H1 (cell line): ENCODE measurements around the gene DHX57. TPM values are rescaled to one million over a fixed set of nuclear protein-coding genes. Genes with fewer than 3 reads are reported as not detected.

ENCODE experiments used
- CTCF ChIA-PET: fragments of 300-600 bp; sonication (Branson Sonifier 250); formaldehyde crosslinking; loops from one replicate; lab custom pipeline; 2021; ENCODE audit not compliant: partially characterized antibody; lab: Charles Lee
- POLR2A ChIA-PET: fragments of 300-600 bp; sonication (Branson Sonifier 250); formaldehyde crosslinking; loops from one replicate; lab custom pipeline; 2021; ENCODE audit warnings: inconsistent platforms; ENCODE audit not compliant: partially characterized antibody; lab: Charles Lee
- DNase-seq, 2 experiments: peaks; one replicate each; pipeline versions ENCODE4 v3.0.0 to v3.0.0-alpha.2; 2010 to 2022; ENCODE audit warnings: low spot score in 2 of 2, low read depth in 1 of 2, mixed read lengths in 1 of 2
- FAIRE-seq: peaks from 2 replicates; lab custom pipeline; 2011; peaks lifted over from hg19 to GRCh38; lab: Jason Lieb, UNC
- H2AFZ ChIP-seq: 2 replicates; pipeline ENCODE4 v1.8.1; 2012; ENCODE audit warnings: low read length, inconsistent platforms
- H2AK5ac ChIP-seq: 2 replicates; pipeline ENCODE4 v1.6.1; 2013; ENCODE audit warnings: low read depth, low read length
- H2BK120ac ChIP-seq: replicated peaks from 2 replicates; pipeline ENCODE3; 2013; ENCODE audit warnings: low read depth, low read length, inconsistent platforms
- H2BK12ac ChIP-seq: 2 replicates; pipeline ENCODE4 v1.6.1; 2013; ENCODE audit warnings: low read depth, low read length
- H2BK15ac ChIP-seq: 2 replicates; pipeline ENCODE4 v1.6.1; 2013; ENCODE audit warnings: low read length
- H2BK20ac ChIP-seq: 2 replicates; pipeline ENCODE4 v1.6.1; 2013; ENCODE audit warnings: low read length
- H2BK5ac ChIP-seq: 2 replicates; pipeline ENCODE4 v1.6.1; 2013; ENCODE audit warnings: low read depth, low read length
- H3K14ac ChIP-seq: 2 replicates; pipeline ENCODE4 v1.6.1; 2013; ENCODE audit warnings: inconsistent platforms; ENCODE audit not compliant: insufficient read length
- H3K18ac ChIP-seq: 2 replicates; pipeline ENCODE4 v1.6.1; 2013; ENCODE audit warnings: low read length; ENCODE audit errors: extremely low read depth
- H3K23ac ChIP-seq: 2 replicates; pipeline ENCODE4 v1.6.1; 2013; ENCODE audit warnings: inconsistent platforms; ENCODE audit not compliant: insufficient read length
- H3K23me2 ChIP-seq: 2 replicates; pipeline ENCODE4 v1.6.1; 2013; ENCODE audit warnings: low read depth, low read length
- H3K27ac ChIP-seq: 2 replicates; pipeline ENCODE4 v1.6.1; 2011; ENCODE audit warnings: low read depth, low read length, inconsistent platforms
- H3K27me3 ChIP-seq, 4 experiments: replicated peaks in 1 of 4; 1 replicate in 1 of 4; 2 replicates in 3 of 4; pipeline versions ENCODE4 v1.6.1 to v1.8.1; 2011 to 2013; ENCODE audit warnings: low read length in 3 of 4, mild to moderate bottlenecking in 3 of 4, inconsistent platforms in 2 of 4, mixed read lengths in 2 of 4, moderate library complexity in 1 of 4; ENCODE audit not compliant: control insufficient read depth in 3 of 4, insufficient read depth in 3 of 4; ENCODE audit errors: extremely low read depth in 1 of 4
- H3K36me3 ChIP-seq, 4 experiments: 2 replicates each; pipeline versions ENCODE4 v1.6.1 to v1.8.1; 2011 to 2013; ENCODE audit warnings: mild to moderate bottlenecking in 4 of 4, low read length in 3 of 4, moderate library complexity in 2 of 4, control low read depth in 1 of 4, inconsistent platforms in 1 of 4; ENCODE audit not compliant: insufficient read depth in 4 of 4, control insufficient read depth in 2 of 4
- H3K4ac ChIP-seq: replicated peaks from 2 replicates; pipeline ENCODE3; 2013; ENCODE audit warnings: low read length, low read depth, mixed read lengths, inconsistent platforms; ENCODE audit not compliant: insufficient read length
- H3K4me1 ChIP-seq, 4 experiments: replicated peaks in 1 of 4; 1 replicate in 1 of 4; 2 replicates in 3 of 4; pipeline versions ENCODE4 v1.6.1 to v1.8.1; 2011 to 2013; ENCODE audit warnings: low read length in 3 of 4, inconsistent platforms in 2 of 4, mixed read lengths in 1 of 4; ENCODE audit not compliant: insufficient read depth in 4 of 4, control insufficient read depth in 3 of 4
- H3K4me2 ChIP-seq, 2 experiments: 2 replicates each; pipeline versions ENCODE4 v1.6.1 to v1.8.1; 2011 to 2013; ENCODE audit warnings: low read depth in 2 of 2, low read length in 2 of 2, control low read depth in 1 of 2, inconsistent platforms in 1 of 2, mild to moderate bottlenecking in 1 of 2; ENCODE audit not compliant: insufficient read depth in 1 of 2
- H3K4me3 ChIP-seq, 4 experiments: fragments of 200-600, 300-600 bp in 1 of 4; sonication (generic), shearing (Covaris generic), sonication (Bioruptor Twin) in 1 of 4; 2 replicates each; pipeline versions ENCODE4 v1.5.1 to v1.8.1; 2011 to 2016; ENCODE audit warnings: low read length in 4 of 4, low read depth in 3 of 4, control low read depth in 2 of 4, inconsistent platforms in 2 of 4, mild to moderate bottlenecking in 2 of 4, mixed read lengths in 1 of 4, moderate library complexity in 1 of 4; ENCODE audit not compliant: insufficient read depth in 2 of 4; ENCODE audit errors: extremely low read depth in 1 of 4
- H3K56ac ChIP-seq: replicated peaks from 2 replicates; pipeline ENCODE3; 2013; ENCODE audit warnings: low read depth, mild to moderate bottlenecking, mixed read lengths, low read length, inconsistent platforms; ENCODE audit not compliant: insufficient read length
- H3K79me1 ChIP-seq: 2 replicates; pipeline ENCODE4 v1.6.1; 2013; ENCODE audit warnings: low read depth, low read length, control low read depth
- H3K79me2 ChIP-seq, 2 experiments: 2 replicates each; pipeline versions ENCODE4 v1.6.1 to v1.8.1; 2012 to 2013; ENCODE audit warnings: low read length in 2 of 2, mild to moderate bottlenecking in 2 of 2, inconsistent platforms in 1 of 2; ENCODE audit not compliant: insufficient read depth in 2 of 2, control insufficient read depth in 1 of 2
- H3K9ac ChIP-seq, 4 experiments: replicated peaks in 1 of 4; 1 replicate in 1 of 4; 2 replicates in 3 of 4; pipeline versions ENCODE4 v1.6.1 to v1.8.1; 2011 to 2013; ENCODE audit warnings: low read depth in 3 of 4, low read length in 3 of 4, control low read depth in 2 of 4, mild to moderate bottlenecking in 2 of 4, moderate library complexity in 2 of 4, inconsistent platforms in 1 of 4; ENCODE audit errors: extremely low read depth in 1 of 4
- H3K9me3 ChIP-seq, 2 experiments: 2 replicates each; pipeline versions ENCODE4 v1.6.1 to v1.8.1; 2012 to 2013; ENCODE audit warnings: mild to moderate bottlenecking in 2 of 2, moderate library complexity in 2 of 2, control low read depth in 1 of 2, inconsistent platforms in 1 of 2, low read depth in 1 of 2, low read length in 1 of 2, mixed read lengths in 1 of 2; ENCODE audit not compliant: insufficient read depth in 2 of 2
- H4K20me1 ChIP-seq, 2 experiments: replicated peaks in 1 of 2; 2 replicates each; pipeline versions ENCODE3 to v1.8.1; 2011 to 2013; ENCODE audit warnings: inconsistent platforms in 2 of 2, low read length in 2 of 2, mild to moderate bottlenecking in 1 of 2; ENCODE audit not compliant: insufficient read depth in 2 of 2, control insufficient read depth in 1 of 2
- H4K5ac ChIP-seq: 2 replicates; pipeline ENCODE4 v1.6.1; 2013; ENCODE audit warnings: low read length, low read depth, mixed read lengths, inconsistent platforms; ENCODE audit not compliant: insufficient read length
- H4K8ac ChIP-seq: 2 replicates; pipeline ENCODE4 v1.8.0; 2013; ENCODE audit warnings: mild to moderate bottlenecking, moderate library complexity, low read length, inconsistent platforms; ENCODE audit not compliant: insufficient read depth; ENCODE audit errors: extremely low read depth
- H4K91ac ChIP-seq: replicated peaks from 2 replicates; pipeline ENCODE3; 2013; ENCODE audit warnings: low read length, mixed read lengths, inconsistent platforms; ENCODE audit not compliant: insufficient read length
- KDM1A ChIP-seq: fragments of 200-600, 300-600 bp; sonication (generic); IDR thresholded peaks from 2 replicates; pipeline ENCODE4 v1.7.1; 2016; ENCODE audit warnings: mild to moderate bottlenecking, low read length, borderline replicate concordance
- TBP ChIP-seq: IDR thresholded peaks from 2 replicates; pipeline ENCODE4 v1.6.1; 2011; ENCODE audit warnings: low read depth, low read length, improper control_type of control experiment
- ZNF274 ChIP-seq: IDR thresholded peaks from 2 replicates; pipeline ENCODE4 v1.7.0; 2012; ENCODE audit warnings: low read length, borderline replicate concordance; ENCODE audit errors: extremely low read depth
- polyA plus RNA-seq, 7 experiments: library from polyadenylated mRNA; depleted of rRNA in 3 of 7; stranded (reverse) in 5 of 7; unstranded in 2 of 7; fragments of >200 nt in 5 of 7; fragments of 200-250 nt in 2 of 7; gene quantifications; 1 replicate in 5 of 7; 2 replicates in 1 of 7; 4 replicates in 1 of 7; pipeline versions ENCODE4 v1.2.1 to v1.2.3, GENCODE V29; 2011 to 2013; ENCODE audit warnings: missing spikeins in 2 of 7, mixed read lengths in 2 of 7
- total RNA-seq: library from RNA; stranded (reverse); fragmentation: NEBNext Ultra II Directional; extraction: Animal tissue kit (Norgen Biotek cat#: 25700); gene quantifications from 2 replicates; pipeline ENCODE4 v1.2.1, GENCODE V29; 2021
- TF ChIP-seq, protein P1 (sequence below): IDR thresholded peaks from 2 replicates; pipeline ENCODE4 v1.6.1; 2012; ENCODE audit warnings: inconsistent platforms

Gene DHX57
- total and polyA plus RNA-seq, 2 of the 8 experiments (the other 6 are each of a cell fraction or from before 2014, with no cell fraction given) = 10.7 to 32.9 TPM

DNA sequence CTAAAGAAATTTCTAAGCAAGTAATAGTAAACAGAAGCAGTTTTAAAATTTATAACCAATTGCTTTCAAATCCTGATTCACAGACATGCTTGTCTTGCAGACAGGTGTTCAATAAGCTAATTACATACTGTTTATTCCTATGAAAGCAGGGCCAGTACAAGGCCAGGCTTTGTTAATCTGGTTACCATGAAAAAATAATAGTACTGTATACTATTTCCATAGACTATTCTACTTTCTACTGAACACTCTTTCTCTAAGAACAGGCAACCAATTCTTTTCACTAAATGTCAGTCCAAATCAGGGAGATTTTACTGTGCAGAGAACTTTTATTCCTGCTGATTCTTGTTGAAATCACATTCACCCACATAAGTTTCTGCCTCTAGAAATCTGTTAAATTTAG lies 121.7 kb downstream of the DHX57 start:
- H3K27ac ChIP-seq = no peak overlapping the region

More for the DNA sequence above, 121.7 kb downstream of the DHX57 start:
- Histone ChIP-seq H3K9ac (no peak overlapping the region), H2BK12ac (no peak overlapping the region), H3K79me1 (no peaks in the 10 kb centered on the region), H2AFZ (no peak overlapping the region), H3K18ac (no peak overlapping the region), H2BK120ac (no peak overlapping the region), H2BK20ac (no peak overlapping the region), H2BK15ac (no peak overlapping the region), H3K4me1 (peaks cover 0 to 4% (median under 1%) of the 10 kb centered on the region in 4 experiments; a peak in 3 of 7 replicates), H3K27me3 (no peaks in the 10 kb centered on the region), H3K4me3 (no peak overlapping the region), H4K8ac (no peak overlapping the region), H3K14ac (no peak overlapping the region), H4K20me1 (peaks cover 10 to 11% of the 10 kb centered on the region in 2 experiments), H3K4ac (no peak overlapping the region), H3K9me3 (peaks cover 0 to 7% of the 10 kb centered on the region in 2 experiments; a peak in 1 of 4 replicates), H4K5ac (no peak overlapping the region), H3K36me3 (peaks cover under 1 to 10% (median 7%) of the 10 kb centered on the region in 4 experiments; a peak in 7 of 8 replicates), H2AK5ac (no peak overlapping the region), H3K4me2 (no peak overlapping the region), H2BK5ac (no peak overlapping the region), H4K91ac (no peak overlapping the region), H3K23ac (no peak overlapping the region), H3K79me2 (peaks cover 16 to 21% of the 10 kb centered on the region in 2 experiments), H3K56ac (no peak overlapping the region), H3K23me2 (peaks cover 7% of the 10 kb centered on the region; the same call in 1 of the 2 replicates)
- ChIA-PET POLR2A (interaction anchor here (1.2 to 14.7 kb wide), 2 partner anchors 13 to 21 kb away, joined by 3 to 486 read pairs; no protein-coding TSS in a partner anchor), CTCF (interaction anchor here (0.6 to 1.6 kb wide), 2 partner anchors 8 to 86 kb away, joined by 5 to 6 read pairs; no protein-coding TSS in a partner anchor)
- TF ChIP-seq TBP (no peak), ZNF274 (no peak), KDM1A (no peak)
- TF ChIP-seq, protein P1, sequence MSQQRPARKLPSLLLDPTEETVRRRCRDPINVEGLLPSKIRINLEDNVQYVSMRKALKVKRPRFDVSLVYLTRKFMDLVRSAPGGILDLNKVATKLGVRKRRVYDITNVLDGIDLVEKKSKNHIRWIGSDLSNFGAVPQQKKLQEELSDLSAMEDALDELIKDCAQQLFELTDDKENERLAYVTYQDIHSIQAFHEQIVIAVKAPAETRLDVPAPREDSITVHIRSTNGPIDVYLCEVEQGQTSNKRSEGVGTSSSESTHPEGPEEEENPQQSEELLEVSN = no peak
- DNase-seq (no peak), FAIRE-seq (no peak)
